ENCODE results near the gene CDSN.
"Not testable (repeated sequence)": the region's sequence is repeated elsewhere in the genome, so short reads cannot be mapped to it uniquely, and the experiment has no call there.

Gene CDSN

GRCh38 chr6:31090275-31090972, 29.8 kb downstream of the CDSN start:
- in situ Hi-C loops (cut with MboI; ENCODE audit: low sequenced_read_pairs): loop anchor here (25.0 kb wide), 1 partner anchor 253 kb away; no protein-coding TSS in a partner anchor

GRCh38 chr6:31087494-31088089, 32.7 kb downstream of the CDSN start:
- in situ Hi-C loops (cut with MboI; ENCODE audit: low sequenced_read_pairs): loop anchor here (25.0 kb wide), 1 partner anchor 250 kb away; no protein-coding TSS in a partner anchor

GRCh38 chr6:31086788-31087440, 33.3 kb downstream of the CDSN start:
- in situ Hi-C loops (cut with MboI; ENCODE audit: low sequenced_read_pairs): loop anchor here (25.0 kb wide), 1 partner anchor 250 kb away; no protein-coding TSS in a partner anchor

GRCh38 chr6:31083742-31084354, 36.4 kb downstream of the CDSN start:
- in situ Hi-C loops (cut with MboI; ENCODE audit: low sequenced_read_pairs): loop anchor here (25.0 kb wide), 1 partner anchor 247 kb away; no protein-coding TSS in a partner anchor

- in situ Hi-C loops (cut with MboI; ENCODE audit: low sequenced_read_pairs): loop anchor here (25.0 kb wide), 1 partner anchor 245 kb away; no protein-coding TSS in a partner anchor
These were observed 38.4 kb downstream of the CDSN start for GRCh38 chr6:31081872-31082271.

- in situ Hi-C loops (cut with MboI; ENCODE audit: low sequenced_read_pairs): loop anchor here (25.0 kb wide), 1 partner anchor 242 kb away; no protein-coding TSS in a partner anchor
These were observed 40.5 kb downstream of the CDSN start for GRCh38 chr6:31079656-31080261.

GRCh38 chr6:31076611-31077010, 43.6 kb downstream of the CDSN start:
- in situ Hi-C loops (cut with MboI; ENCODE audit: low sequenced_read_pairs): loop anchor here (25.0 kb wide), 1 partner anchor 239 kb away; no protein-coding TSS in a partner anchor

GRCh38 chr6:31075528-31075927, 44.7 kb downstream of the CDSN start:
- in situ Hi-C loops (cut with MboI; ENCODE audit: low sequenced_read_pairs): loop anchor here (25.0 kb wide), 1 partner anchor 238 kb away; no protein-coding TSS in a partner anchor

- in situ Hi-C loops (cut with MboI; ENCODE audit: low sequenced_read_pairs): no loop called here
These were observed 45.8 kb downstream of the CDSN start for GRCh38 chr6:31074401-31074800.

- in situ Hi-C loops (cut with MboI; ENCODE audit: low sequenced_read_pairs): no loop called here
These were observed 49.5 kb downstream of the CDSN start for GRCh38 chr6:31070711-31071197.

- in situ Hi-C loops (cut with MboI; ENCODE audit: low sequenced_read_pairs): no loop called here
These were observed 51.4 kb downstream of the CDSN start for GRCh38 chr6:31068669-31069340.

GRCh38 chr6:31067891-31068668, 52.2 kb downstream of the CDSN start:
- in situ Hi-C loops (cut with MboI; ENCODE audit: low sequenced_read_pairs): not testable (repeated sequence)

- in situ Hi-C loops (cut with MboI; ENCODE audit: low sequenced_read_pairs): not testable (repeated sequence)
These were observed 53.2 kb downstream of the CDSN start for GRCh38 chr6:31067028-31067427.

- in situ Hi-C loops (cut with MboI; ENCODE audit: low sequenced_read_pairs): no loop called here
These were observed 54.7 kb downstream of the CDSN start for GRCh38 chr6:31065556-31065955.
